B cell (primary cell): ENCODE measurements around the gene PPP1R36. TPM values are rescaled to one million over a fixed set of nuclear protein-coding genes. Genes with fewer than 3 reads are reported as not detected.

ENCODE experiments used
- ATAC-seq: fragments of 200-7000 bp; cut with Tn5 transposase; one replicate; pipeline ENCODE4 v1.10.0; 2021; ENCODE audit warnings: low read depth, mild to moderate bottlenecking, moderate number of reproducible peaks, moderate library complexity
- CTCF ChIA-PET: fragments of 350-600 bp; sonication (Branson Sonifier 250); formaldehyde crosslinking; loops from one replicate; lab custom pipeline; 2021; ENCODE audit warnings: antibody characterized with exemption, inconsistent platforms; lab: Charles Lee
- POLR2A ChIA-PET: fragments of 350-600 bp; sonication (Branson Sonifier 250); formaldehyde crosslinking; loops from one replicate; lab custom pipeline; 2021; ENCODE audit warnings: antibody characterized with exemption; lab: Charles Lee
- DNase-seq: peaks from one replicate; pipeline ENCODE4 v3.0.0; 2013
- H2AFZ ChIP-seq: 2 replicates; pipeline ENCODE4 v1.6.1; 2012; ENCODE audit warnings: mild to moderate bottlenecking, low read depth, low read length; ENCODE audit not compliant: insufficient read depth, poor library complexity, severe bottlenecking
- H3K27ac ChIP-seq, 2 donors: 1 replicate in 1 of 2; 2 replicates in 1 of 2; pipeline ENCODE4 v1.5.1; 2012 to 2013; ENCODE audit warnings: low read length in 2 of 2, mild to moderate bottlenecking in 2 of 2, moderate library complexity in 1 of 2
- H3K27me3 ChIP-seq, 4 experiments: fragments of 200-600 bp in 1 of 4; sonication (generic) in 1 of 4; replicated peaks in 1 of 4; 1 replicate in 2 of 4; 2 replicates in 2 of 4; pipeline versions ENCODE4 v1.6.1 to v1.7.0; 2013 to 2016; ENCODE audit warnings: low read length in 3 of 4, mild to moderate bottlenecking in 2 of 4, mixed read lengths in 1 of 4, moderate library complexity in 1 of 4; ENCODE audit not compliant: insufficient read depth in 4 of 4, control insufficient read depth in 3 of 4; ENCODE audit errors: control extremely low read depth in 1 of 4
- H3K36me3 ChIP-seq, 2 experiments: replicated peaks in 1 of 2; 1 replicate in 1 of 2; 2 replicates in 1 of 2; pipeline versions ENCODE4 v1.6.1 to v1.7.1; 2013; ENCODE audit warnings: low read length in 1 of 2; ENCODE audit not compliant: insufficient read depth in 2 of 2, control insufficient read depth in 1 of 2; ENCODE audit errors: control extremely low read depth in 1 of 2, extremely low read depth in 1 of 2
- H3K4me1 ChIP-seq, 2 donors: fragments of 200-600 bp in 1 of 2; sonication (generic) in 1 of 2; 1 replicate in 1 of 2; 2 replicates in 1 of 2; pipeline versions ENCODE4 v1.5.1 to v1.6.1; 2013 to 2017; ENCODE audit warnings: low read length in 2 of 2; ENCODE audit not compliant: control insufficient read depth in 2 of 2, insufficient read depth in 2 of 2
- H3K4me2 ChIP-seq: replicated peaks from 2 replicates; pipeline ENCODE3; 2012; ENCODE audit warnings: mild to moderate bottlenecking, low read depth, low read length; ENCODE audit not compliant: poor library complexity, severe bottlenecking
- H3K4me3 ChIP-seq, 5 experiments: fragments of 200-600 bp in 1 of 5; sonication (generic) in 1 of 5; 1 replicate in 3 of 5; 2 replicates in 2 of 5; pipeline versions ENCODE4 v1.5.1 to v1.7.0; 2011 to 2016; ENCODE audit warnings: low read length in 4 of 5, mild to moderate bottlenecking in 4 of 5, low read depth in 2 of 5, control low read depth in 1 of 5, moderate library complexity in 1 of 5; ENCODE audit not compliant: insufficient read depth in 1 of 5; ENCODE audit errors: control extremely low read depth in 1 of 5, extremely low read depth in 1 of 5
- H3K79me2 ChIP-seq: fragments of 200-600 bp; sonication (generic); one replicate; pipeline ENCODE4 v1.6.0; 2016; ENCODE audit warnings: low read length; ENCODE audit not compliant: control insufficient read depth, insufficient read depth
- H3K9ac ChIP-seq: fragments of 200-600 bp; sonication (generic); 2 replicates; pipeline ENCODE4 v1.6.1; 2017; ENCODE audit warnings: mild to moderate bottlenecking, low read length, moderate library complexity
- H3K9me3 ChIP-seq, 3 donors: one replicate each; pipeline versions ENCODE4 v1.6.1 to v1.7.1; 2013; ENCODE audit warnings: low read length in 2 of 3; ENCODE audit not compliant: control insufficient read depth in 2 of 3, insufficient read depth in 1 of 3; ENCODE audit errors: control extremely low read depth in 1 of 3
- H4K20me1 ChIP-seq: 2 replicates; pipeline ENCODE4 v1.6.0; 2012; ENCODE audit warnings: mild to moderate bottlenecking, low read length; ENCODE audit not compliant: insufficient read depth, control insufficient read depth, poor library complexity, severe bottlenecking
- H3K27ac Mint-ChIP-seq: one replicate; pipeline ENCODE4 v1.8.0; 2021; ENCODE audit warnings: mixed read lengths
- H3K27me3 Mint-ChIP-seq: one replicate; pipeline ENCODE4 v1.8.0; 2021; ENCODE audit warnings: mixed read lengths
- H3K4me1 Mint-ChIP-seq: one replicate; pipeline ENCODE4 v1.8.0; 2021; ENCODE audit warnings: mixed read lengths
- H3K4me3 Mint-ChIP-seq: one replicate; pipeline ENCODE4 v1.8.0; 2021; ENCODE audit warnings: mixed read lengths
- H3K9me3 Mint-ChIP-seq: one replicate; pipeline ENCODE4 v1.8.0; 2022; ENCODE audit warnings: mixed read lengths; ENCODE audit not compliant: insufficient read depth
- EZH2 ChIP-seq: IDR thresholded peaks from 2 replicates; pipeline ENCODE4 v1.6.1; 2012; ENCODE audit warnings: borderline replicate concordance, low read depth, mild to moderate bottlenecking, moderate library complexity, low read length; ENCODE audit not compliant: insufficient read depth, poor library complexity, severe bottlenecking
- WGBS: methylation state at CpG from one replicate; pipeline ENCODE4 v1.1.5; 2013; ENCODE audit warnings: missing lambda C conversion rate; ENCODE audit not compliant: insufficient coverage; 5-methylcytosine and 5-hydroxymethylcytosine counted together
- intact Hi-C: fragments of 100-400 bp; cut with micrococcal nuclease; formaldehyde crosslinking; loops from one replicate; pipeline ENCODE4 v1.10.0; 2022
- polyA plus RNA-seq: library from polyadenylated mRNA; depleted of rRNA; stranded (reverse); fragments of >200 nt; gene quantifications from 2 replicates; pipeline ENCODE4 v1.2.3, GENCODE V29; 2012
- total RNA-seq, 2 donors: library from RNA; stranded (reverse); fragments of 120-200 nt in 1 of 2; gene quantifications; 1 replicate in 1 of 2; 2 replicates in 1 of 2; pipeline versions ENCODE4 v1.2.3 to v1.2.4, GENCODE V29; 2013 to 2022
- TF ChIP-seq, protein P1 (sequence below): fragments of 200-600 bp; IDR thresholded peaks from one replicate; pipeline ENCODE4 v1.8.0; 2022; ENCODE audit warnings: antibody characterized with exemption, mild to moderate bottlenecking

PPP1R36 gene
- total and polyA plus RNA-seq, 2 donors (not counting 1 experiment from before 2014, with no cell fraction given), result 0.06 TPM; not detected in 1

DNA sequence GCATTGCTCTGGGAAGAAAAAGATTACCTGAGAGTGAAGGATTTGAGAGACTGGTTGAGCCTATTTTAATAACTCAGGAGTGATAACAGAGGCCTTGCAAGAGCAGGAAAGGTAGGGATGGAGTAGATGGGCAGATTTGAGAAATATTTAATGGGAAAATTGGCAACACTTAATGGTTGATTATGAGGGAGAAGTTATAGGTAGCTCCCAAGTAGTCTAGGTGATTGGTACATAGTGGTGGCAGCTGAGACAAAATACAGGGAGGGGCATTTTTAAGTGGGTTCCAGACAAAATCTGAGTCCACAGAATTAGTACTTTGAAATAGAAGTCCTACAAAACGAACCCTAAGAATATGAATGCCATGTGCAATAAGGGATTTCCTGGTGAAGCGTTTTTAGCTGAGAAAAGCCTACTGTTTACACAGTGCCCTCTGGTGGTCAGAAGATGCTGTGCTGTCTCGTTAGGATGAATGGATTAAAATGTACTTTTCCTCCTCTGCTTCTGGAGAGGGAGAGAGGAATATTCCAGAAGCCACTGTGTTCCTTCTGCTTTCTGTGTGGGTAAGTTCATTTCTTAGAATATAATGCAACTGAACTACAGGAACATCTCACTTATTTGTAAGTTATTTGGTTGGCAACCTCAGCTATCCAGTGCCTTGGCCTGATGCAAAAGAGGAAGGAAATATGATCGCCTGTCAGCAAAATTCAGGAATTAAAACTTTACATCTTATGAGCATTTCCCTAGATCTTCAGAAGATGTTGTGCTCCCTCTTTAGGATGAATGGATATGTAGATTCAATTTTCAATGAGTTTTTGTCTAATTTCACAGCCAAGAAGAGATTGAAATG, 38.7 kb upstream of the PPP1R36 start:
- peaks cover 78% of the 10 kb centered on the region for H3K4me1 Mint-ChIP-seq
- H3K27ac ChIP-seq, result peak overlapping the region; percentile 23 to 63
- intact Hi-C loops, result loop anchor here (1.0 to 2.0 kb wide), 5 partner anchors 8 to 167 kb away; partner anchors contain the start of gene ZBTB25
- DNase-seq, result peak; percentile 83
- POLR2A ChIA-PET, result interaction anchor here (0.7 kb wide), 2 partner anchors 63 to 166 kb away, joined by 3 read pairs; no protein-coding TSS in a partner anchor
- peaks cover 80% of the 10 kb centered on the region for H4K20me1 ChIP-seq
- H3K36me3 ChIP-seq, result peaks cover 0 to 5% of the 10 kb centered on the region in 2 experiments
- peak overlapping the region; percentile 2 for H3K27ac Mint-ChIP-seq
- CTCF ChIA-PET, result interaction anchor here (0.7 to 10.3 kb wide), 35 partner anchors 9 to 741 kb away, joined by 3 to 92 read pairs (median 4); partner anchors contain the start of gene HSPA2
- WGBS, result 0% methylated on average over 1 of the region's 4 CpGs
- no peak overlapping the region for H3K9ac ChIP-seq
- no peak overlapping the region for H2AFZ ChIP-seq
- H3K4me2 ChIP-seq, result peak overlapping the region; percentile 42
- H3K9me3 Mint-ChIP-seq, result no peaks in the 10 kb centered on the region
- H3K4me3 Mint-ChIP-seq, result peak overlapping the region; percentile 15
- no peaks in the 10 kb centered on the region for H3K27me3 ChIP-seq
- H3K9me3 ChIP-seq, result no peaks in the 10 kb centered on the region
- H3K4me3 ChIP-seq, result no peak overlapping the region
- H3K79me2 ChIP-seq, result peaks cover 96% of the 10 kb centered on the region
- H3K4me1 ChIP-seq, result peaks cover 52 to 64% of the 10 kb centered on the region in 2 donors
- ATAC-seq, result peak; percentile 56
- no peaks in the 10 kb centered on the region for H3K27me3 Mint-ChIP-seq
- TF ChIP-seq, protein P1, sequence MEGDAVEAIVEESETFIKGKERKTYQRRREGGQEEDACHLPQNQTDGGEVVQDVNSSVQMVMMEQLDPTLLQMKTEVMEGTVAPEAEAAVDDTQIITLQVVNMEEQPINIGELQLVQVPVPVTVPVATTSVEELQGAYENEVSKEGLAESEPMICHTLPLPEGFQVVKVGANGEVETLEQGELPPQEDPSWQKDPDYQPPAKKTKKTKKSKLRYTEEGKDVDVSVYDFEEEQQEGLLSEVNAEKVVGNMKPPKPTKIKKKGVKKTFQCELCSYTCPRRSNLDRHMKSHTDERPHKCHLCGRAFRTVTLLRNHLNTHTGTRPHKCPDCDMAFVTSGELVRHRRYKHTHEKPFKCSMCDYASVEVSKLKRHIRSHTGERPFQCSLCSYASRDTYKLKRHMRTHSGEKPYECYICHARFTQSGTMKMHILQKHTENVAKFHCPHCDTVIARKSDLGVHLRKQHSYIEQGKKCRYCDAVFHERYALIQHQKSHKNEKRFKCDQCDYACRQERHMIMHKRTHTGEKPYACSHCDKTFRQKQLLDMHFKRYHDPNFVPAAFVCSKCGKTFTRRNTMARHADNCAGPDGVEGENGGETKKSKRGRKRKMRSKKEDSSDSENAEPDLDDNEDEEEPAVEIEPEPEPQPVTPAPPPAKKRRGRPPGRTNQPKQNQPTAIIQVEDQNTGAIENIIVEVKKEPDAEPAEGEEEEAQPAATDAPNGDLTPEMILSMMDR, result peak; percentile 96
- TF ChIP-seq EZH2, result no peak

DNA sequence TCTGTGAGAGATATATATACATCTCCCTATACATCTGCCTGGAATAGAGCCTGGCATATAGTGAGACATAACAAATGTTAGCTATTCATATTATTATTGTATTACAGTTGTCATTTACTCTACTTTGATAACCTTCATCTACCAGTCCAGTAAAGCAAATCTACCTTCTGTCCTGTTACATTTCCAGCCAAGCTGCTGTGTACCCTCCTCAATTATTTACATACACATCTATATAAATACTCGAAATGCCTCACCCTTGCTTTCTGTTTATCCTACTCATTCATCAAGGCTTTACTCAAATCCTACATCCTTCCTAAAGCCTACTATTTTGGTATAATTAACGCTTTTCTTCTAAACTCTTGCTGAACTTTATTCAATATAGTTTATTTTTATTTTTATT, 36.5 kb upstream of the PPP1R36 start:
- H3K27ac Mint-ChIP-seq, result no peak overlapping the region
- 100% methylated on average over 1 of the region's 2 CpGs for WGBS
- no peak overlapping the region for H3K9ac ChIP-seq
- no peak for ATAC-seq
- no peak overlapping the region for H3K4me2 ChIP-seq
- peaks cover 96% of the 10 kb centered on the region for H3K79me2 ChIP-seq
- no peaks in the 10 kb centered on the region for H3K27me3 ChIP-seq
- H3K27ac ChIP-seq, result no peak overlapping the region
- H3K4me3 Mint-ChIP-seq, result no peak overlapping the region
- H3K9me3 Mint-ChIP-seq, result no peaks in the 10 kb centered on the region
- H3K36me3 ChIP-seq, result peaks cover 0 to 7% of the 10 kb centered on the region in 2 experiments
- ChIA-PET CTCF (interaction anchor here (1.4 to 10.3 kb wide), 4 partner anchors 11 to 169 kb away, joined by 4 to 92 read pairs (median 40); no protein-coding TSS in a partner anchor), POLR2A (no interaction called here)
- H3K9me3 ChIP-seq, result no peaks in the 10 kb centered on the region
- peaks cover 81% of the 10 kb centered on the region for H4K20me1 ChIP-seq
- H3K4me3 ChIP-seq, result no peak overlapping the region
- peaks cover 73% of the 10 kb centered on the region for H3K4me1 Mint-ChIP-seq
- no peak for DNase-seq
- intact Hi-C loops, result no loop called here
- no peak overlapping the region for H2AFZ ChIP-seq
- no peaks in the 10 kb centered on the region for H3K27me3 Mint-ChIP-seq
- peaks cover 34 to 46% of the 10 kb centered on the region in 2 donors for H3K4me1 ChIP-seq
- TF ChIP-seq EZH2, result no peak
- TF ChIP-seq, protein P1, result no peak
